Measurements from ENCODE around the gene ZNF865.
A peak's percentile ranks its signal among the peaks of the same experiment; 100 is the strongest.
"Not testable (repeated sequence)": the region's sequence is repeated elsewhere in the genome, so short reads cannot be mapped to it uniquely, and the experiment has no call there.

Gene ZNF865

DNA sequence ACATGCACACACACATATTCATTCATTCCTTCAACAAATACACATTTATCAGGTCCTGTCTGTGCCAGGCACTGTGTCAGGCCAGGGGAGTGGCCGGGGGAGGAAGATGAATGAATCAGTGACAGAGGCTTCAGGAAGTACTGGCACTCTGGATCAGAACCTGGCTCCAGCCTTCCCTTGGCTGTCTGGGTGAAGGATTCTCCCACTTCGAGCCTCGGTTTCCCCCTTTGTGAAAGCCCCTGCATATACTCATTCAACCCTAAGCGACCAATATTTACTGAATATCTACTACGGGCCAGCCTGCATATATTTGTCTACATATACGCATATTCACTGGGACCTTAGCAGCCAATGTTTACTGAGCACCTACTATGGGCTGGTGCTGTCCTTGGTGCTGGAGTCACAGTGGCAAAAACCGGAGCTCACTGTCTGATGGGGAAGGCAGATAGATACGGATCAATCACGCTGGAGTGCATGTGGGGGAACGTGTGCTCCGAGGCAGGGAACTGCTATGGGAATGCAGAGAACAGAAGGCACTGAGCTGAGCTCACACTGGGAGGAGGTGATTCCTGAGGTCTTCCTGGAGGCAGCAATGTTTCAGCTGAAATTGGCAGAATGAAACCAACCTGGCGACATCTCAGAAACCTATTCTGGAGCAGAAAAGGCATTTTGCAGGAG lies 24.2 kb upstream of the ZNF865 start:
- H3K4me3 ChIP-seq (ENCODE audit: control insufficient read depth, low read depth, low read length): peak overlapping the region; percentile 98
- no peak for DNase-seq (ENCODE audit: low read depth)
- TF ChIP-seq, protein P1, sequence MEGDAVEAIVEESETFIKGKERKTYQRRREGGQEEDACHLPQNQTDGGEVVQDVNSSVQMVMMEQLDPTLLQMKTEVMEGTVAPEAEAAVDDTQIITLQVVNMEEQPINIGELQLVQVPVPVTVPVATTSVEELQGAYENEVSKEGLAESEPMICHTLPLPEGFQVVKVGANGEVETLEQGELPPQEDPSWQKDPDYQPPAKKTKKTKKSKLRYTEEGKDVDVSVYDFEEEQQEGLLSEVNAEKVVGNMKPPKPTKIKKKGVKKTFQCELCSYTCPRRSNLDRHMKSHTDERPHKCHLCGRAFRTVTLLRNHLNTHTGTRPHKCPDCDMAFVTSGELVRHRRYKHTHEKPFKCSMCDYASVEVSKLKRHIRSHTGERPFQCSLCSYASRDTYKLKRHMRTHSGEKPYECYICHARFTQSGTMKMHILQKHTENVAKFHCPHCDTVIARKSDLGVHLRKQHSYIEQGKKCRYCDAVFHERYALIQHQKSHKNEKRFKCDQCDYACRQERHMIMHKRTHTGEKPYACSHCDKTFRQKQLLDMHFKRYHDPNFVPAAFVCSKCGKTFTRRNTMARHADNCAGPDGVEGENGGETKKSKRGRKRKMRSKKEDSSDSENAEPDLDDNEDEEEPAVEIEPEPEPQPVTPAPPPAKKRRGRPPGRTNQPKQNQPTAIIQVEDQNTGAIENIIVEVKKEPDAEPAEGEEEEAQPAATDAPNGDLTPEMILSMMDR (IDR thresholded peaks at IDR 0.05; ENCODE audit: control insufficient read depth, insufficient read depth, low read depth, low read length, missing control alignments): no peak

DNA sequence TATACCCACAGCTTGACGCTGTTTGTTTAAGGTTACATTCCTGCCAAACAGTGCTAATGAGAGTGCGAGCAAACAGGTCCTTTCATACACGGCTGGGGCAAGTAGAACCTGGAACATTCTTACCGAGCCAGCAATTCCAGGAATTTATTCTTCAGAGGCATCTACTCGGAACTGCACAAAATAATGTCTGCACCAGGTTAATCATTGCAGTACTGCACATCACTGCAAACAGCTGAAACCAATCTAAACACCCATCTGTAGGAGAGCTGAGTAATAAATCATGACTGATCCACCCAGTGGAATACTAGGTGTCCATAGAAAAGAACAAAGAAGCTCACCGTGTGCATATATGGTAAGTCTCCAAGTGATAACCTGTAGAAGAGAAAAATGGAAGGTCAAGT lies 23.6 kb upstream of the ZNF865 start:
- DNase-seq (ENCODE audit: low read depth): no peak
- H3K4me3 ChIP-seq (ENCODE audit: control insufficient read depth, low read depth, low read length): no peak overlapping the region
- TF ChIP-seq, protein P1 (IDR thresholded peaks at IDR 0.05; ENCODE audit: control insufficient read depth, insufficient read depth, low read depth, low read length, missing control alignments): no peak

DNA sequence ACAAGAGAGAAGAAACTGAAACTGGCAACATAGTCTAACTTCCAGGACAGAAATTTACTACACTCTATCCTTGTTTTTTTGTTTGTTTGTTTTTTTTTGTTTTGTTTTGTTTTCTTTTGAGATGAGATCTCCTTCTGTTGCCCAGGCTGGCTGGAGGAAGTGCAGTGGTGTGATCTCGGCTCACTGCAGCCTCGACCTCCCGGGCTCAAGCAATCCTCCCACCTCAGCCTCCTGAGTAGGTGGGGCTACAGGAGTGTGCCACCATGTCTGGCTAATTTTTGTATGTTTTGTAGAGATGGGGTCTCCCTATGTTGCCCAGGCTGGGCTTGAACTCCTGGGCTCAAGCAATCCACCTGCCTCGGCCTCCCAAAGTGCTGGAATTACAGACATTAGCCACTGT lies 23.2 kb upstream of the ZNF865 start:
- DNase-seq (ENCODE audit: low read depth); H3K4me3 ChIP-seq (ENCODE audit: control insufficient read depth, low read depth, low read length): not testable (repeated sequence)

DNA sequence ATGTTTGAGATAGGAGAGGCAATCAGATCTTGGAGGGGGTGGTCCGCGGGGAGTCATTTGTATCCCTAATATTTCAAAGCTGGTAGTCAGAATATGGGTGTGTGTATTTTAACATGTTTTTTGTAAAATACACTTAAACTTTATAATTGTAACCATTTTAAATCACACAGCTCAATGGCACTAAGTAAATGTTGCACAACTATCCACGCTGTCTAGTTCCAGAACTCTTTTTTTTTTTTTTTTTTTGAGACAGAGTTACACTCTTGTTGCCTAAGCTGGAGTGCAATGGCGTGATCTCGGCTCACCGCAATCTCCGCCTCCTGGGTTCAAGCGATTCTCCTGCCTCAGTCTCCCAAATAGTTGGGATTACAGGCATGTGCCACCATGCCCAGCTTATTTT lies 21.6 kb upstream of the ZNF865 start:
- DNase-seq (ENCODE audit: low read depth); H3K4me3 ChIP-seq (ENCODE audit: control insufficient read depth, low read depth, low read length): not testable (repeated sequence)

DNA sequence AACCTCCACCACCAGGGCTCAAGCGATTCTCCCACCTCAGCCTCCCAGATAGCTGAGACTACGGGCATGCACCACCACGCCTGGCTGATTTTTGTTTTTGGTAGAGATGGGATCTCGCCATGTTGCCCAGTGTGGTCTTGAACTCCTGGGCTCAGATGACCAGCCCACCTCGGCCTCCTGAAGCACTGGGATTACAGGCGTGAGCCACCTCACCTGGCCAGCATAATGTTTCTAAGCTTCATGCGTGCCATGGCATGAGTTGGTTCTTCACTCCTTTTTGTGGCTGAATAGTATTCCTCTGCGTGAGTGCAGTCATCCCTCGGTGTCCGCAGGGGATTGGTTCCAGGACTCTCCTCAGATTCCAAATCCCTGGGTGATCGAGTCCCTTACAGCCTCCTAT lies 20.6 kb upstream of the ZNF865 start:
- DNase-seq (ENCODE audit: low read depth): no peak
- H3K4me3 ChIP-seq (ENCODE audit: control insufficient read depth, low read depth, low read length): no peak overlapping the region
- TF ChIP-seq, protein P1 (IDR thresholded peaks at IDR 0.05; ENCODE audit: control insufficient read depth, insufficient read depth, low read depth, low read length, missing control alignments): no peak

DNA sequence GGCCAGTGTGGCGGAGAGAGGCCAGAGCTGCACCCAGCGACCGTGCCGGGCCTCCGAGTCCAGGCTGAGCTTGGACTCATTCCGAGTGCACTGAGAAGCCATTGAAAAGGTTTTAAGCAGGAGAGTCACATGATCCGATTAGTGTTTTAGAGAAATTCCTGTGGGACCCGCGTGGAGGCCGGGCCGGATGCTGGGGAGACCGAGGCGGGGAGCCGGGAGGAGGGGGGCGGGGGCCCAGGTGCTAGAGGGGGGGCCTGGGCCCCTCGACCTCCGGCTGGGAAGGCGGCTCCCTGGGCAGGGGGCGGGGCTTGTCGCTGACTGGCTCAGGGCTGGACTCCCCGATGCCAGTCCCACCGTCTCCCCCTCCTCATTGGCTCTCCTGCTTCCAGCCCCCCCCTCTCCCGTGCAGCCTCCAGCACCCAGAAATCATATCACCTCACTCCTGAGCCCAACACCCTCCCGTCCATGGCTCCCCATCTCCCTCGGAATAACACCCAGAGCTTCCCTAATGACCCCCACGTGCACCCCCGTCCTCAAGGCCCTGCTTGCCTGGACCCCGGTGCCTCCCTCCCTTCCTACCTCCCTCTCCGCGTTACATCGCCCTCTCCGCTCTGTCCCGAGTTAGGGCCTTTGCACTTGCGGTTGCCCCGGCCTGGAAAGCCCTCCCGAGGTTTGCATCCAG lies 19.6 kb upstream of the ZNF865 start:
- H3K4me3 ChIP-seq (ENCODE audit: control insufficient read depth, low read depth, low read length): peak overlapping the region; percentile 41
- TF ChIP-seq, protein P1 (IDR thresholded peaks at IDR 0.05; ENCODE audit: control insufficient read depth, insufficient read depth, low read depth, low read length, missing control alignments): no peak
- no peak for DNase-seq (ENCODE audit: low read depth)

DNA sequence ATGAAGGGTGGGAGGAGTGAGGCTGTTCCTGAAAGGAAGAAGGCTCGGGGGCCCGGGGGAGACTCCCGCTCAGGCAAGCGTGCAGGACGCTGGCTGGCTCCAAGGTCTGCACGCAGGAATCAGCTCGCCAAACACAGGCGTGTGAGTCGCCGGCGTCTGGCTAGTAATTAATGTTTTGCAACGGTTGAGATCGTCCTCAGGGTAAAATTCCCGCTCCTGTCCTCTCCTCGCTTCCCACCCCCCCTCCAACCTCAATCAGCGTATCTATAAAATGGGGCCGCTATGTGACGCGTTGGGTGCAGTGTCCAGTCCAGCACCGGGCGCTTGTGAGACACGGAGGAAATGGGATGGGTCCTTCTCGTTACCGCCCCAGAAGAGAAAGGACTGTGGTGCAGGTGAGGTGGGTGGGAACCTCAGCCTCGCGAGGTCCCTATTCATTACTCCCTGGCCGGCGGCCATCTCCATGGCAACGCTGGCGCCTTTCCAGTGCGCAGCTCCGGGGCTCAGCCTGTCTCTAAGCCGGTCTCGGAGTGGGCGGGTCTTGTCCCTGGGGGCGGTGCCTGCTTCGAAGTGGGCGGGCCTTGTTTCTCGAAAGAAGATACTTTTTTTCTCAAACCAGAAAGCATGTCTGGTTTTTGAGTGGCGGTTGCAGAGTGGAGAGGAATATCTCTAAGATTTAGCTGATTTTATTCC lies 18.3 kb upstream of the ZNF865 start:
- TF ChIP-seq, protein P1 (IDR thresholded peaks at IDR 0.05; ENCODE audit: control insufficient read depth, insufficient read depth, low read depth, low read length, missing control alignments): no peak
- peak overlapping the region; percentile 57 for H3K4me3 ChIP-seq (ENCODE audit: control insufficient read depth, low read depth, low read length)

More for the DNA sequence above, 18.3 kb upstream of the ZNF865 start:
- DNase-seq (ENCODE audit: low read depth): no peak
